ENCODE results near the gene ABCC4. TPM values are rescaled to one million over a fixed set of nuclear protein-coding genes. Genes with fewer than 3 reads are reported as not detected.

The ABCC4 gene
- total and polyA plus RNA-seq, 8 donors = 1.5 to 87.2 (median 29.7) TPM

- Histone ChIP-seq H3K36me3 (no peaks in the 10 kb centered on the region), H3K27me3 (peaks cover 0 to 39% (median 0%) of the 10 kb centered on the region in 3 donors), H3K9me3 (peaks cover 0 to 7% (median 0%) of the 10 kb centered on the region in 4 donors), H3K4me1 (no peaks in the 10 kb centered on the region), H3K27ac (no peak overlapping the region), H3K4me3 (no peak overlapping the region)
- DNase-seq = no peak
- 67 to 83% (median 76%) methylated on average over 7 of the region's 7 CpGs for WGBS, 5 donors
- intact Hi-C loops (cut with DNase I; ENCODE audit: low total_unique reads) = no loop called here
- TF ChIP-seq CTCF (IDR thresholded peaks at IDR 0.05) = no peak
- no peak for TF ChIP-seq POLR2A (IDR thresholded peaks at IDR 0.05)
- TF ChIP-seq EP300 (IDR thresholded peaks at IDR 0.05) = no peak
- TF ChIP-seq POLR2AphosphoS5 (IDR thresholded peaks at IDR 0.05) = no peak
Measured at GRCh38 chr13:94974015-94974951, 327.0 kb downstream of the ABCC4 start.

- 63 to 80% (median 71%) methylated on average over 4 of the region's 4 CpGs for WGBS, 5 donors
- Histone ChIP-seq H3K9me3 (peaks cover 0 to 7% (median 0%) of the 10 kb centered on the region in 4 donors), H3K4me1 (peaks cover 9 to 18% (median 16%) of the 10 kb centered on the region in 4 donors), H3K27ac (no peak overlapping the region), H3K27me3 (peaks cover 0 to 59% (median 18%) of the 10 kb centered on the region in 3 donors), H3K36me3 (no peaks in the 10 kb centered on the region), H3K4me3 (no peak overlapping the region)
- no peak for TF ChIP-seq EP300 (IDR thresholded peaks at IDR 0.05)
- no peak for TF ChIP-seq CTCF (IDR thresholded peaks at IDR 0.05)
- no peak for TF ChIP-seq POLR2AphosphoS5 (IDR thresholded peaks at IDR 0.05)
- TF ChIP-seq POLR2A (IDR thresholded peaks at IDR 0.05) = no peak
- no peak for DNase-seq
- intact Hi-C loops (cut with DNase I; ENCODE audit: low total_unique reads) = no loop called here
Measured at GRCh38 chr13:94972262-94972661, 329.0 kb downstream of the ABCC4 start.

Small RNA genes within 50 kb of the gene (small RNA-seq; reads per million reads assigned to genes)
- gene RNU6-62P (0 reads per million in 4 donors), gene RNY3P8 (0 reads per million in 4 donors), gene RNY4P27 (2.9 to 8.0 (median 6.4) reads per million in 4 donors)

Data from stomach (tissue), 9 donors.